GM12875 (cell line): ENCODE data around the gene GAA.

Source experiments
- H3K4me3 ChIP-seq: one replicate; pipeline ENCODE4 v1.5.1; 2011; ENCODE audit warnings: low read depth, low read length, control low read depth
- CTCF ChIP-seq: IDR thresholded peaks from 2 replicates; pipeline ENCODE4 v1.5.1; 2011; ENCODE audit warnings: low read depth, mild to moderate bottlenecking, control low read depth, inconsistent platforms, low read length, moderate library complexity, borderline replicate concordance; ENCODE audit not compliant: insufficient read depth

Gene GAA

GRCh38 chr17:80145076-80146075 is 44.0 kb downstream of the GAA start:
- TF ChIP-seq CTCF = no peak
- H3K4me3 ChIP-seq = peak overlapping the region; percentile 89

- TF ChIP-seq CTCF = no peak
- peak overlapping the region; percentile 89 for H3K4me3 ChIP-seq
Measured at GRCh38 chr17:80146121-80147034, 45.0 kb downstream of the GAA start.

- no peak for TF ChIP-seq CTCF
- H3K4me3 ChIP-seq = peak within 1 kb of the TSS; percentile 89
Measured at GRCh38 chr17:80147035-80147822, 45.8 kb downstream of the GAA start, which contains the start of gene EIF4A3. EIF4A3 (minus strand) TSS chr17:80147128; CDS start chr17:80146961, 167 bp downstream.

- H3K4me3 ChIP-seq = no peak overlapping the region
- no peak for TF ChIP-seq CTCF
Measured at GRCh38 chr17:80151333-80151732, 50.0 kb downstream of the GAA start.

GRCh38 chr17:80152081-80152702 is 50.8 kb downstream of the GAA start:
- no peak for TF ChIP-seq CTCF
- H3K4me3 ChIP-seq = no peak overlapping the region

GRCh38 chr17:80153004-80153403 is 51.6 kb downstream of the GAA start:
- no peak for TF ChIP-seq CTCF
- no peak overlapping the region for H3K4me3 ChIP-seq
